Measurements from ENCODE around the gene HBQ1.
"Not testable (repeated sequence)": the region's sequence is repeated elsewhere in the genome, so short reads cannot be mapped to it uniquely, and the experiment has no call there.

HBQ1 gene

GRCh38 chr16:180101-180675 is at the start of gene HBQ1:
Gene HBQ1, plus strand, starts transcription at chr16:180459. Its CDS starts 28 bp downstream, at chr16:180487.
- no peak for DNase-seq

DNA sequence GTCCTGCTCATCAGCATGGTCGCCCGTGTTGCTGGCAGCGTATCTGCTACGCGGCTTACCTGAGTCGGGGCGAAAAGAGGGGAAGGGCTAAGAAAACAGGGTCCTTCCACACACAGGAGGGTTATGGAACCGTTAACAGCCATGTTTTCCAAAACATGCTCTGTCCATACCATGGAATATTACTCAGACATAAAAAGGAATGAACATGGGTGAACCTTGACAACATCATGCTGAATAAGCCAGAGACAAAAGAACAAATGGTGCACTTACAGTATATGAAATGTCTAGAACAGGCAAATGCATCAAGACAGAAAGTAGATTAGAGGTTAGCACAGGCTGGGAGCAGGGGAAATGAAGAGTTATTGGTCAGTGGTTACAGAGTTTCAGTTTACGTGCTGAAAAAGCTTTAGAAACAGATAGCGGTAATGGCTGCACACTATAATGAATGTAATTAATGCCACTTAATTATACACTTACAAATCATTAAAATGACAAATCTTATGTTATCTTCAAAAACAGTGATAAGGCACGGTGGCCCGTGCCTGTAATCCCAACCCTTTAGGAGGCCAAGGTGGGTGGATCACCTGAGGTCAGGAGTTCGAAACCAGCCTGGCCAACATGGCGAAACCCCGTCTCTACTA is 49.6 kb upstream of the HBQ1 start:
- no peak for DNase-seq

- DNase-seq = no peak
These were observed 48.1 kb upstream of the HBQ1 start for GRCh38 chr16:132120-132519.

DNA sequence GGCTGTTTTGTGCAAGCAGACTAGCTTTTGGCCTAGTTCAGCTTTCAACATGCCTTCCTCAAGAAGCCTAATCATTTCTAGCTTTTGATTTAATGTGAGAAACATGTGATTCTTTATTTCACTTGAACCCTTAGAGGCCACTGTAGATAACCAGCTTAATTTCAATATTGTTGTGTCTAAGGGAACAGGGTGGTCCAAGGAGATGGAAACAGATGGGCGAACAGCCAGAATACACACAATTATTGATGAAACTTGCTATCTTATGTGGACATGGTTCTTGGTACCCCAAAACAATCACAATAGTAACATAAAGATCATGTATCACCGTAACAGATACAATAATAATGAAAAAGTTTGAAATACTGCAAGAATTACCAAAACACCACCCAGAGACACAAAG is 46.5 kb upstream of the HBQ1 start:
- no peak for DNase-seq

DNA sequence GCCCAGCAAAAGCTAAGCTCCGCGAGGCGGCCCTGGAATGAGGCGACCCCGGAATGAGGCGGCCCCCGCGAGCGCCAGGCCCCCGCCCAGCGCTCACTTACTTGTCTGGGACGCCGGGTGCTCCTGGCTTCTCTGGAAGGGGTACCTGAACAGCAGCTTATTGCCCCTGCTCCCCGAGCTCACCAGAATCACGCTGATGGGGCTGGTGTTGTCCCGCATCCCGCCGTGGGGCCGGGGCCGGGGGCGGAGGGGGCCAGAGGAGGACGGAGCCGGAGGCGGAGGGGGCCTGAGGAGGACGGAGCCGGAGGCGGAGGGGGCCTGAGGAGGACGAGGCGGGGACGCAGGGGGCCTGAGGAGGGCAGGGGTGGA is 42.2 kb upstream of the HBQ1 start:
- no peak for DNase-seq

DNA sequence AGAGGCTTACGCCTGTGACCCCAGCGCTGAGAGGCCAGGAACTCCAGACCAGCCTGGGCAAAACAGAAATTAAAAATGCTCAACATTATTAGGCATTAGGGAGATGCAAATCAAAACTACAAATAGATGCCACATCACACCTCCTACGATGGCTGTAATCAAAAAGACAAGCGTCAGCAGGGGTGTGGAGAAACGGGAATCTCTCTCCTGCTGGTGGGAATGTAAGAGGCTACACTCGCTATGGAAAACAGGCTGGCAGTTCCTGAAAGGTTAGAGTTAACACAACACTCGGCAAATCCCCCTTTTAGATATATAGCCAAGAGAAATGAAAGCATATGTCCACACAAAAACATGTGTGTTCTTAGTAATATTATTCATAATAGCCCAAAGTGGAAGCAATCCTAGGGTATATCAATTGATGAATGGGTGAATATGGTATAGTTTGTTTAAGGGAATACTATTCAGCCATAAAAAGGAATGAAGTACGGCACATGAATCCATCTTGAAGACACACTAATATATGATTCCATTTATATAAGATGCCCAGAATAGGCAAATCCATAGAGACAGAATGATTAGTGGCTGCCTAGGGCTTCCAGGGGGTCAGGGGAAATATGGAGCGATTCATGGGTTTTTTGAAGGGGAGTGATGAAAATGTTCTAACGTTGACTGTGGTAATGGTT is 39.9 kb upstream of the HBQ1 start:
- no peak for DNase-seq

GRCh38 chr16:142405-142967 is 37.8 kb upstream of the HBQ1 start:
- no peak for DNase-seq

DNA sequence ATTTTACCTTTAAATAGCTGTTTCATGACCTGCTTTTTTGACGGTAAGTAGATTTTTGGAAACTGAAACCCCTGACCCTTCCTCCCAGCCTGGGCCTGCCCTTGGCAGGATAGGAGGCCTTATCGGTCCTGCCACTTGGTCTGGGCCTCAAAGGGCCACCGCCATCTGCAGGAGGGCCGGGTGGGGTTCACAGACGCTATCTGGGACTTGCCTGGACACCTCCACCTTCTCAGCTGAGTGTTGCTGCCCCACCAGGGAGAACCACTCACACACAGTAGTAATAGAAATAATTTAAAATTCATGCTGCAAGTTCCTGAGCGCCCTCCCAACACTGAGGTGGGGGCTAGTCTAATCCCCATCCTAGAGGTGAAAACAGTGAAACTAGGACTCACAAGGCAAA is 37.2 kb upstream of the HBQ1 start:
- DNase-seq = no peak

GRCh38 chr16:143456-143855 is 36.8 kb upstream of the HBQ1 start:
- no peak for DNase-seq

DNA sequence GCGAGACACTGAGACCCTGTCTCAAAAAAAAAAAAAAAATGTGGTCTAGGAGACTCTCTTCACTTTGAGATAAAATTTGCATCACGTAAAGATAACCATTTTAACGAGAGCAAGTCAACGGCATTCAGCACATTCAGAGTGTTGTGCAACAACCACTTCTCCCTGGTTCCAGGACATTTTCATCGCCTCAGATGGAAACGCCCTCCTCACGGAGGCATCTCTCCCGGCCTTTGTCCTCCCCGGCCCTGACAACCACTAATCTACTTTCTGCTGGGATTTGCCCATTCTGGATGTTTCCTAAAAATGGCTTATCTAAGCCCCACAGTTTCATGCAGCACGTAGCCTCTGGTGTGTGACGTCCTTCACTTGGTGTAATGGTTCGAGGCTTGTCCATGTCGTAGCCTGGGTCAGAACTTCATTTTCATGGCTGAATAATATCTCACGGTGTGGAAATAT is 35.4 kb upstream of the HBQ1 start:
- DNase-seq = no peak

DNA sequence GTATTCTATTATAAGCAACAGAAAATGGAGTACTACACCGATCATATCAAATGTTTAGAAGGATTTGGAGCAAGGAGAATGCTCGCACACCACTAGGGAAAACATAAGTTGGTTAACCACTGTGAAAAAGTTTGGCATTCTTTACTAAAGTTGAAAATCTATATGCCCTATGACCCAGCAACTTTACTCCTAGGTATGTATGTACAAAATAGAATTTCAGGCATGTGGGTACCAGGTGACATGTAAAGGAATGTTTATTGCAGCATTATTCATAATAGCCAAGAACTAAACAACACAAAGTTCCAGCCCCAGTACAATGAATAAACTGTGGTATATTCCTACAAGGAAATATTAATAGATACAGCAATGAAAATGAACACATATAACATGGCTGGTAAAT is 33.6 kb upstream of the HBQ1 start:
- no peak for DNase-seq

DNA sequence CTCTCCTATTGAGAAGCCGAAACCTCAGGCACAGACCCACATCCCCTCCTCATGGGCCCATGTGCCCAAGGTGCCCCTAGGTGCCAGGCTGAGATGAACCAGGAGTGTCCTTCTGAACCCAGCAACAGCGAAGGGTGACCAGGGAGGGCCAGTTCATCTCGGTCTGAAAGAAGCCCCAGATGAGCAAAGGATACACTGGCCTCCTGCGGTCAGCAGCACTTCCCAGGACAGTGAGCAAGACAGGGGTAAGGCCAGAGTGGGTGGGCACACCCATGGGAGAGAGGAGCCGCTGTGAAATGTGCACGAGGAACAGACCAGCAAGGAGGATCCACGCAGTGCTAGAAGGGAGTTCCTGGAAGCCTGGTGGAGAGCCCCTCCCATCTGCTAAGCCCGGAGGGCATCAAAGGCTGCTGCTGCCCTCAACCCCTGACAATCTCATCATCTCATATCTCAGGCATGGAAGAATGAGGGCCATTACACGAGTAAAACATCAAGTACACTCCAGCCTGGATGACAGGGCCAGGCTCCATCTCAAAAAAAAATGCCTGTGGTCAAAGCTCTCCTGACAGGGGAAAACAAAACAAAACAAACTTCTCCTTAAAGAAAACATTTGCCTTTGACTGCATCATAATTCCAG is 31.1 kb upstream of the HBQ1 start:
- no peak for DNase-seq

DNA sequence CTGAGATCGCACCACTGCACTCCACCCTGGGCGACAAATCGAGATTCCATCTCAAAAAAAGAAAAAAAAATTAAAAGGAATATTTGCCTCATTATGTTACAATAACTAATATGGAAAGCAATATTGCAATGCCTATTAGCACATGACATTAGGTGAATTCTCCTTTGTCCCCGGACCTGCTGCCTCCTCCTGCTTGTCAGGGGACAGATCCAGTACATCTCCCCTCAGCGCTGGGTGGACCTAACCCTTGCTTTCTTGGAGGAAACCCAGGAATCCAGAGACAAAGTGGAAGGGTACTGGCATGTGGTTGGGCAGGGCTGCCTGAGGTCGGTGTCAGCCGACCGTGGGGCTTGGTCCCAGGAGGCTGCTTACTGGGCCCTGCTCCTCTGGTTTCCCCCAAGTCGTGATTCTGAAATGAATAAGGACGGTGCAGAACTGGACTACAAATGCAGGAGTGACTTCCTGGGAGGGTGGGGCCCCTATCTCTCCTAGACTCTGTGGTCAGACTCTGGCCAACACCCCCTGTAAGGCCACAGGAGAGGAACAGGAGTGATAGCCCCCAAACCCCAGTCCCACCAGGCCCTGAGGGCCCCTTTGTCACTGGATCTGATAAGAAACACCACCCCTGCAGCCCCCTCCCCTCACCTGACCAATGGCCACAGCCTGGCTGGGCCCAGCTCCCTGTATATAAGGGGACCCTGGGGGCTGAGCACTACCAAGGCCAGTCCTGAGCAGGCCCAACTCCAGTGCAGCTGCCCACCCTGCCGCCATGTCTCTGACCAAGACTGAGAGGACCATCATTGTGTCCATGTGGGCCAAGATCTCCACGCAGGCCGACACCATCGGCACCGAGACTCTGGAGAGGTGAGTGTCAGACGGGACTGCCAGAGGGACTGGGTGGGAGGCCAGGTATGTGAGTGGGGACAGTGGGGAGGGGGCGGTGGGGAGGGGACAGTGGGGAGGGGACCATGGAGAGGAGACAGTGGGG is 27.8 kb upstream of the HBQ1 start, which contains the start of gene HBZ:
HBZ (plus strand) TSS at position 504 of the 988 bp plus-strand sequence; CDS start at position 770, 266 bp downstream.
- DNase-seq = no peak

- DNase-seq = not testable (repeated sequence)
These were observed 27.1 kb upstream of the HBQ1 start for GRCh38 chr16:153129-153521.

DNA sequence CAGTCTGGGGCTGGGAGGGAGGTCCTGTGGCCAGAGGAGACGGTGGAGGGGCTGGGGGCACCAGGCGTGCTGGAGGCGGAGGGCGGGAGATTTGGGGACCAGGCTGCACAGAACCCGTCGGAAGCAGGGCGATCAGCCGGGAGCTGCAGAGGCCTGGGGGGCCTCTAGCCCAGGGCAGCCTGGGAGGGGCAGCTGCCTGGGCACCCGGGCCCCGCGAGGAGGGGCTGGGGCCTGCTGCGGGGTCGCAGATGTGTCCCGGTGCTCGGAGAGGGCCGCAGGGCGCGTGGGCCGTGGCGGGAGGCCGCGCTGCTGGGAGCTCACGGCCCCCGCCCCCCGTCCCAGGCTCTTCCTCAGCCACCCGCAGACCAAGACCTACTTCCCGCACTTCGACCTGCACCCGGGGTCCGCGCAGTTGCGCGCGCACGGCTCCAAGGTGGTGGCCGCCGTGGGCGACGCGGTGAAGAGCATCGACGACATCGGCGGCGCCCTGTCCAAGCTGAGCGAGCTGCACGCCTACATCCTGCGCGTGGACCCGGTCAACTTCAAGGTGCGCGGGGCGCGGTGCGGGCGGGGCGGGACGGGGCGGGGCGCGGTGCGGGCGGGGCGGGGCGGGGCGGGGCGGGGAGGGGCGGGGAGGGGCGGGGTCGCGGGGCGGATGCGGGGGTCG is 26.6 kb upstream of the HBQ1 start:
- DNase-seq = not testable (repeated sequence)

DNA sequence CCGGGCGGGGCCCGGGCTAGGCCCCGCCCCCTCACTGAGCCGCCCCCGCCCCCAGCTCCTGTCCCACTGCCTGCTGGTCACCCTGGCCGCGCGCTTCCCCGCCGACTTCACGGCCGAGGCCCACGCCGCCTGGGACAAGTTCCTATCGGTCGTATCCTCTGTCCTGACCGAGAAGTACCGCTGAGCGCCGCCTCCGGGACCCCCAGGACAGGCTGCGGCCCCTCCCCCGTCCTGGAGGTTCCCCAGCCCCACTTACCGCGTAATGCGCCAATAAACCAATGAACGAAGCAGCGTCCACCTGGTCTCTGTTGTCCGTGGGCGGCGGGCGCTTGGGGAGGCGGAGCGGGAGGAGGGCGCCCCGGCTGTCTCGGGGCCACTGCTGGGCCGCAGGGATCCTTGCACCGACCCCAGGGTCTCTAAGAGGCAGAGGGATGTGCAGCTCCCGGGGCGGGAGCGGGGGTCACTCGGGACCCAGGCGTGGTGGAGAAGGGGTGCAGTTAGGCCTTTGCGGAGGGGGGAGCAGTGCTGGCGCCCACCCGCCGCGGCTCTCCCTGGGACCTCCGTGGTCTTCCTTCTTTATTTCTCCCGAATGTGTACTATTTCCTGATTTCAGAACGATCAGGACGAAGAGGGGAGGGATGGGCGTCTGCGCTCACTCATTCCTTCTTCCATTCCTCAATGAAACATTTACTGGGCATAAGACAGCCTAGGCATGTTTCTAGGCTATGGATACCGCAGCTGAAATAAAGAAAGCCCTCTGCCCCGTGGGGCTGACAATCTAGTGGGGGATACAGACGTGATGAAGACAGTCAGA is 25.8 kb upstream of the HBQ1 start:
- no peak for DNase-seq

DNA sequence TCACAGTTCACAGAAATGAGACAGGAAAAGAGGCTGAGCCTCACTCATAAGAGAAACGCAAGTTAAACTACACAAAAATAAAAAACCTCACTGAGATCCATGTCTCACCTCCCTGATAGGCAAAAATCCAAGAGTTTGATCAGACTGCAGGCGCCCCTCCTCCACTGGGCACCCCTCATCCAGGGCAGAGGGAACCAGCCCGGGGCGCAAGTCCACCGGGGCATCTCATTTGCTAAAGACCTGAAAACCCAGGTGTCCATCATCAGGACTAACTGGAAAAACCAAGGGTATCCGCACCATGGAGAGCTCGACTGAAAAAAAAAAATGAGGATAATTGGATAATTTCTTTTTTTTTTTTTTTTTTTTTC is 25.2 kb upstream of the HBQ1 start:
- DNase-seq = no peak

GRCh38 chr16:159136-159849 is 21.0 kb upstream of the HBQ1 start:
- DNase-seq = no peak

DNA sequence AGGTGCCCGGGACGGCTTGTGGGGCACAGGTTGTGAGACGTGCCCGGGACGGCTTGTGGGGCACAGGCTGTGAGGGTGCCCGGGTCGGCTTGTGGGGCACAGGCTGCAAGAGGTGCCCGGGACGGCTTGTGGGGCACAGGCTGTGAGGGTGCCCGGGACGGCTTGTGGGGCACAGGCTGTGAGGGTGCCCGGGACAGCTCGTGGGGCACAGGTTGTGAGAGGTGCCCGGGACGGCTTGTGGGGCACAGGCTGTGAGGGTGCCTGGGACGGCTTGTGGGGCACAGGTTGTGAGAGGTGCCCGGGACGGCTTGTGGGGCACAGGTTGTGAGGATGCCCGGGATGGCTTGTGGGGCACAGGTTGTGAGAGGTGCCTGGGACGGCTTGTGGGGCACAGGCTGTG is 20.0 kb upstream of the HBQ1 start:
- not testable (repeated sequence) for DNase-seq

GRCh38 chr16:160691-161190 is 19.5 kb upstream of the HBQ1 start:
- DNase-seq = no peak

All from NCI-H1105 (cell line).